Left lung (tissue), 10 donors: Measurements from ENCODE around the gene EVL. TPM values are rescaled to one million over a fixed set of nuclear protein-coding genes. Genes with fewer than 3 reads are reported as not detected.
A peak's percentile ranks its signal among the peaks of the same experiment; 100 is the strongest.

ENCODE experiments used
- ATAC-seq: fragments of 200-7000 bp; cut with Tn5 transposase; one replicate; pipeline ENCODE4 v1.9.1; 2020; ENCODE audit warnings: moderate library complexity
- DNase-seq, 4 donors: peaks; one replicate each; pipeline ENCODE4 v3.0.0-alpha.2; 2013 to 2020
- H3K27ac ChIP-seq, 2 donors: fragments of 200-600 bp; sonication (generic) in 1 of 2; one replicate each; pipeline versions ENCODE4 v1.5.0 to v1.8.0; 2020 to 2021
- H3K27me3 ChIP-seq, 2 donors: fragments of 200-600 bp; sonication (generic) in 1 of 2; one replicate each; pipeline versions ENCODE4 v1.5.0 to v1.8.0; 2020 to 2021
- H3K36me3 ChIP-seq, 2 donors: fragments of 200-600 bp; sonication (generic) in 1 of 2; one replicate each; pipeline versions ENCODE4 v1.5.0 to v1.8.0; 2020 to 2021
- H3K4me1 ChIP-seq, 2 donors: fragments of 200-600 bp; one replicate each; pipeline ENCODE4 v1.8.0; 2021
- H3K4me3 ChIP-seq, 2 donors: fragments of 200-600 bp; sonication (generic) in 1 of 2; one replicate each; pipeline versions ENCODE4 v1.5.0 to v1.8.0; 2020 to 2021; ENCODE audit warnings: mild to moderate bottlenecking in 1 of 2
- H3K9me3 ChIP-seq, 2 donors: fragments of 200-600 bp; sonication (generic) in 1 of 2; one replicate each; pipeline versions ENCODE4 v1.5.0 to v1.8.0; 2020 to 2021
- CTCF ChIP-seq, 2 donors: fragments of 200-600 bp; sonication (generic) in 1 of 2; IDR thresholded peaks; one replicate each; pipeline versions ENCODE4 v1.5.0 to v1.8.0; 2021; ENCODE audit warnings: antibody characterized with exemption in 2 of 2
- intact Hi-C, 2 donors: fragments of 100-400 bp; cut with DNase I; formaldehyde crosslinking; loops; one replicate each; pipeline versions ENCODE4 v1.11.2 to v1.14.2; 2022
- polyA plus RNA-seq, 6 donors: library from polyadenylated mRNA; unstranded; fragments of 120-200 nt; gene quantifications; one replicate each; pipeline ENCODE4 v1.2.1, GENCODE V29; 2013; ENCODE audit not compliant: insufficient read length in 6 of 6
- total RNA-seq, 2 donors: library from RNA; stranded (reverse); fragmentation: NEBNext Ultra II Directional; extraction: Animal tissue kit (Norgen Biotek cat#: 25700); gene quantifications; one replicate each; pipeline ENCODE4 v1.2.1, GENCODE V29; 2021
- donor health status: DM: no; HTN: yes; CAD: no.
- donor health status: DM: no; HTN: no; CAD: no.

Gene EVL
- total and polyA plus RNA-seq, 8 donors = 60.2 to 264 (median 197) TPM

DNA sequence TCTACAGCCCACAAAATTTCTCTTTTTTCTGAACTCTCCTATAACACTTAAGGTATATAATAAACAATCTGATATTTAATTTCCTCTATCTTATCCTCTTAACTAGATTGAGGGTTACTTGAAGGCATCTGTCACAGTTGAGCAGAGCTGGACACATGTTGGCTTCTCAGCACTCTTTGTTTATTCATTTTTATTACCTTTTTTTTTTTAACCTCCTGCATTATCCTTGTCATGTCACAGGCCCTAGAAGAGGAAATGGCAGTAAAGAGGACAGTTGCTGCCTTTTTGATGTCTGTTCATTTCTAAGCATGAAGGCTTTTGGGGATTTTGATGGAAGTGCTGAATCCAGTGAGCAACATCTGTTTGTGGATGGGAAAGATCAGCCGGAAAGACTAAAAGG lies 32.5 kb upstream of the EVL start:
- intact Hi-C loops = no loop called here
- Histone ChIP-seq H3K9me3 (no peaks in the 10 kb centered on the region), H3K27me3 (no peaks in the 10 kb centered on the region), H3K4me3 (no peak overlapping the region), H3K4me1 (peaks cover 0 to 40% of the 10 kb centered on the region in 2 donors), H3K27ac (peak overlapping the region in 1 of 2 donors; percentile 77), H3K36me3 (no peaks in the 10 kb centered on the region)
- no peak for DNase-seq
- ATAC-seq = no peak
- no peak for TF ChIP-seq CTCF (IDR thresholded peaks at IDR 0.05)

- Histone ChIP-seq H3K4me1 (peaks cover 0 to 40% of the 10 kb centered on the region in 2 donors), H3K27ac (no peak overlapping the region), H3K27me3 (no peaks in the 10 kb centered on the region), H3K4me3 (no peak overlapping the region), H3K36me3 (no peaks in the 10 kb centered on the region), H3K9me3 (no peaks in the 10 kb centered on the region)
- intact Hi-C loops = no loop called here
- ATAC-seq (no peak), DNase-seq (no peak)
- TF ChIP-seq CTCF (IDR thresholded peaks at IDR 0.05) = no peak
These were observed 31.7 kb upstream of the EVL start for GRCh38 chr14:100033347-100034075.

- DNase-seq (no peak), ATAC-seq (no peak)
- no peak for TF ChIP-seq CTCF (IDR thresholded peaks at IDR 0.05)
- Histone ChIP-seq H3K4me3 (no peak overlapping the region), H3K9me3 (no peaks in the 10 kb centered on the region), H3K27ac (no peak overlapping the region), H3K4me1 (peaks cover 0 to 39% of the 10 kb centered on the region in 2 donors), H3K27me3 (no peaks in the 10 kb centered on the region), H3K36me3 (no peaks in the 10 kb centered on the region)
- intact Hi-C loops = no loop called here
These were observed 30.8 kb upstream of the EVL start for GRCh38 chr14:100034468-100034867.

- DNase-seq (peak in 1 of 4 donors; percentile 52), ATAC-seq (no peak)
- Histone ChIP-seq H3K27me3 (no peaks in the 10 kb centered on the region), H3K9me3 (no peaks in the 10 kb centered on the region), H3K36me3 (no peaks in the 10 kb centered on the region), H3K4me3 (no peak overlapping the region), H3K4me1 (peaks cover 0 to 34% of the 10 kb centered on the region in 2 donors), H3K27ac (no peak overlapping the region)
- intact Hi-C loops = no loop called here
- no peak for TF ChIP-seq CTCF (IDR thresholded peaks at IDR 0.05)
These were observed 30.2 kb upstream of the EVL start for GRCh38 chr14:100034961-100035500.

DNA sequence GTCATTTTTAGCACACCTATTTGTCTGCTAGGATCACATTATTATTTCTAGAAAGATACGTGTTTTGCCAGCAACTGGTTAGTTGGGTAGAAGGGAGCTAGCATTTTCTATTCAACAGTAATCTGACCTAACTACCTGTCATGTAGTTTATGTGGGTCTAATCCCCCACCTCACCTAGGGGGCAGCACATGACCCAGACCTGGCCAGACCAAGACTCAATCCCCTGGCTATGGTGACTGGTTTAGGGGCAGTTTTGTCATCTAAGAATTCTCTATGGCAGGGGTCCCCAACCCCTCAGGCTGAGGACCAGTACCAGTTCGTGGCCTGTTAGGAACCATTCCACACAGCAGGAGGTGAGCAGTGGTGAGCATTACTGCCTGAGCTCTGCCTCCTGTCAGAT lies 29.5 kb upstream of the EVL start:
- Histone ChIP-seq H3K9me3 (no peaks in the 10 kb centered on the region), H3K27ac (no peak overlapping the region), H3K36me3 (no peaks in the 10 kb centered on the region), H3K27me3 (no peaks in the 10 kb centered on the region), H3K4me3 (no peak overlapping the region), H3K4me1 (peaks cover 0 to 28% of the 10 kb centered on the region in 2 donors)
- intact Hi-C loops = no loop called here
- TF ChIP-seq CTCF (IDR thresholded peaks at IDR 0.05) = no peak
- ATAC-seq (no peak), DNase-seq (no peak)
